Panc1 (cell line): ENCODE measurements around the gene NANOS2. TPM values are rescaled to one million over a fixed set of nuclear protein-coding genes. Genes with fewer than 3 reads are reported as not detected.

Experiments
- ATAC-seq: fragments of 200-7000 bp; cut with Tn5 transposase; 2 replicates; pipeline ENCODE4 v1.9.1; 2020; ENCODE audit warnings: mild to moderate bottlenecking, moderate library complexity
- BruUV-seq: library from RNA; stranded (reverse); fragments of 400-500 nt; replicated peaks from 2 replicates; lab custom pipeline; 2021; lab: Mats Ljungman, UMichigan
- CTCF ChIA-PET: fragments of 300-600 bp; sonication (Branson Sonifier 250); formaldehyde crosslinking; loops from one replicate; lab custom pipeline; 2022; ENCODE audit warnings: antibody characterized with exemption; lab: Charles Lee
- POLR2A ChIA-PET: fragments of 300-600 bp; sonication (Branson Sonifier 250); formaldehyde crosslinking; loops from one replicate; lab custom pipeline; 2022; ENCODE audit warnings: antibody characterized with exemption; lab: Charles Lee
- DNase-seq: peaks from one replicate; pipeline ENCODE4 v3.0.0-alpha.2; 2010; ENCODE audit warnings: low read depth, low spot score
- H3K27ac ChIP-seq: 2 replicates; pipeline ENCODE4 v1.5.1; 2011; ENCODE audit warnings: mild to moderate bottlenecking, low read length, inconsistent platforms
- H3K27me3 ChIP-seq: fragments of 200-500 bp; sonication (Bioruptor generic); 2 replicates; pipeline ENCODE4 v1.6.0; 2014; ENCODE audit warnings: low read length, inconsistent platforms; ENCODE audit not compliant: control insufficient read depth, insufficient read depth
- H3K36me3 ChIP-seq: fragments of 200-500 bp; sonication (Bioruptor generic); 2 replicates; pipeline ENCODE4 v1.5.1; 2014; ENCODE audit warnings: inconsistent platforms, mild to moderate bottlenecking, low read length, moderate library complexity; ENCODE audit not compliant: control insufficient read depth, insufficient read depth
- H3K4me1 ChIP-seq: 2 replicates; pipeline ENCODE4 v1.5.1; 2011; ENCODE audit warnings: inconsistent platforms, mild to moderate bottlenecking, low read length, moderate library complexity; ENCODE audit not compliant: control insufficient read depth, insufficient read depth
- H3K4me3 ChIP-seq, 2 experiments: 2 replicates each; pipeline ENCODE4 v1.5.1; 2011 to 2012; ENCODE audit warnings: low read depth in 2 of 2, low read length in 2 of 2, mild to moderate bottlenecking in 2 of 2, inconsistent platforms in 1 of 2, moderate library complexity in 1 of 2
- H3K9me3 ChIP-seq: fragments of 200-500 bp; sonication (Bioruptor generic); 2 replicates; pipeline ENCODE4 v1.5.1; 2014; ENCODE audit warnings: low read depth, mild to moderate bottlenecking, inconsistent platforms, low read length, moderate library complexity; ENCODE audit not compliant: control insufficient read depth, insufficient read depth
- CTCF ChIP-seq: fragments of 450-650 bp; IDR thresholded peaks from 2 replicates; pipeline ENCODE4 v1.5.1; 2017; ENCODE audit warnings: mild to moderate bottlenecking
- POLR2AphosphoS5 ChIP-seq: IDR thresholded peaks from 2 replicates; pipeline ENCODE4 v1.6.1; 2012; ENCODE audit warnings: mild to moderate bottlenecking, low read depth, low read length, moderate library complexity
- SIN3A ChIP-seq: IDR thresholded peaks from 2 replicates; pipeline ENCODE4 v1.6.1; 2012; ENCODE audit warnings: low read depth, mild to moderate bottlenecking, low read length, moderate library complexity, borderline replicate concordance; ENCODE audit not compliant: insufficient read depth
- TCF7L2 ChIP-seq: IDR thresholded peaks from 2 replicates; pipeline ENCODE4 v1.6.1; 2011; ENCODE audit warnings: mild to moderate bottlenecking, low read depth, low read length, inconsistent platforms
- in situ Hi-C: cut with HindIII; loops from 2 replicates; pipeline ENCODE4 v1.10.0; 2016; ENCODE audit warnings: low sequenced_read_pairs, low pct_unique_long_range_greater_than_20kb
- intact Hi-C: fragments of 100-400 bp; cut with micrococcal nuclease; formaldehyde crosslinking; loops from one replicate; pipeline ENCODE4 v1.10.0; 2022; ENCODE audit not compliant: unreplicated experiment
- total RNA-seq: library from RNA; stranded (reverse); gene quantifications from one replicate; pipeline ENCODE4 v1.2.1, GENCODE V29; 2021; ENCODE audit not compliant: unreplicated experiment
- TF ChIP-seq, protein P1 (sequence below), 2 experiments: IDR thresholded peaks; 2 replicates each; pipeline ENCODE4 v1.6.1; 2011 to 2012; ENCODE audit warnings: low read depth in 2 of 2, control low read depth in 1 of 2, low read length in 1 of 2, mild to moderate bottlenecking in 1 of 2, moderate library complexity in 1 of 2; ENCODE audit not compliant: insufficient read depth in 1 of 2

The NANOS2 gene
- total RNA-seq, 1 experiment from 2014 or later: not detected

DNA sequence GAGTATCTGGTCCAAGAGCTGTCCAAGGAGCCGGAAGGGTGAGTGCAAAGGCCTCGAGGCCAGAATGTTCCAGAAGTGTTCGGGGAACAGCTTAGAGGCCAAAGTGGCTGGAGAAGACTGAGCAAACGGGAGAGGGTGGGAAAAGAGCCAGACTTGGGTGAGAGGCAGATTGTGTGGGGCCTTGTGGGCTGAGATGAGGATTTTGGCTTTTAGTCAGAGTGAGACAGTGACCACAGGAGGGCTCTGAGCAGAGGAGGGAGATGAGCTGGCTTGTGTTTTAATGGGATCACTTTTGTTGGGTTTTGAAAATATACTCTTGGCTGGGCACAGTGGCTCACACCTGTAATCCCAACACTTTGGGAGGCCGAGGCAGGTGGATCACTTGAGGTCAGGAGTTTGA, 5.6 kb downstream of the NANOS2 start:
- in situ Hi-C loops: no loop called here
- no peak for ATAC-seq
- no peak overlapping the region for H3K27ac ChIP-seq

GRCh38 chr19:45906221-45906620, 8.4 kb downstream of the NANOS2 start:
- Histone ChIP-seq H3K4me3 (no peak overlapping the region), H3K27ac (no peak overlapping the region), H3K4me1 (no peaks in the 10 kb centered on the region), H3K27me3 (no peaks in the 10 kb centered on the region), H3K9me3 (no peaks in the 10 kb centered on the region), H3K36me3 (peaks cover 2% of the 10 kb centered on the region; the same call in 1 of the 2 replicates)
- intact Hi-C loops: no loop called here
- TF ChIP-seq, protein P1, sequence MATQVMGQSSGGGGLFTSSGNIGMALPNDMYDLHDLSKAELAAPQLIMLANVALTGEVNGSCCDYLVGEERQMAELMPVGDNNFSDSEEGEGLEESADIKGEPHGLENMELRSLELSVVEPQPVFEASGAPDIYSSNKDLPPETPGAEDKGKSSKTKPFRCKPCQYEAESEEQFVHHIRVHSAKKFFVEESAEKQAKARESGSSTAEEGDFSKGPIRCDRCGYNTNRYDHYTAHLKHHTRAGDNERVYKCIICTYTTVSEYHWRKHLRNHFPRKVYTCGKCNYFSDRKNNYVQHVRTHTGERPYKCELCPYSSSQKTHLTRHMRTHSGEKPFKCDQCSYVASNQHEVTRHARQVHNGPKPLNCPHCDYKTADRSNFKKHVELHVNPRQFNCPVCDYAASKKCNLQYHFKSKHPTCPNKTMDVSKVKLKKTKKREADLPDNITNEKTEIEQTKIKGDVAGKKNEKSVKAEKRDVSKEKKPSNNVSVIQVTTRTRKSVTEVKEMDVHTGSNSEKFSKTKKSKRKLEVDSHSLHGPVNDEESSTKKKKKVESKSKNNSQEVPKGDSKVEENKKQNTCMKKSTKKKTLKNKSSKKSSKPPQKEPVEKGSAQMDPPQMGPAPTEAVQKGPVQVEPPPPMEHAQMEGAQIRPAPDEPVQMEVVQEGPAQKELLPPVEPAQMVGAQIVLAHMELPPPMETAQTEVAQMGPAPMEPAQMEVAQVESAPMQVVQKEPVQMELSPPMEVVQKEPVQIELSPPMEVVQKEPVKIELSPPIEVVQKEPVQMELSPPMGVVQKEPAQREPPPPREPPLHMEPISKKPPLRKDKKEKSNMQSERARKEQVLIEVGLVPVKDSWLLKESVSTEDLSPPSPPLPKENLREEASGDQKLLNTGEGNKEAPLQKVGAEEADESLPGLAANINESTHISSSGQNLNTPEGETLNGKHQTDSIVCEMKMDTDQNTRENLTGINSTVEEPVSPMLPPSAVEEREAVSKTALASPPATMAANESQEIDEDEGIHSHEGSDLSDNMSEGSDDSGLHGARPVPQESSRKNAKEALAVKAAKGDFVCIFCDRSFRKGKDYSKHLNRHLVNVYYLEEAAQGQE (IDR thresholded peaks at IDR 0.05; ENCODE audit: insufficient read depth in 1 of 2, low read depth in 2 of 2, low read length in 1 of 2): no peak
- TF ChIP-seq CTCF (no peak), SIN3A (no peak), POLR2AphosphoS5 (no peak), TCF7L2 (no peak)
- in situ Hi-C loops: no loop called here
- POLR2A ChIA-PET: no interaction called here
- CTCF ChIA-PET: no interaction called here
- ATAC-seq (no peak), DNase-seq (no peak)
- BruUV-seq: no TSS peak

More for the DNA sequence above, 5.6 kb downstream of the NANOS2 start:
- Histone ChIP-seq H3K9me3 (no peaks in the 10 kb centered on the region), H3K27me3 (no peaks in the 10 kb centered on the region), H3K4me1 (no peaks in the 10 kb centered on the region), H3K36me3 (no peaks in the 10 kb centered on the region), H3K4me3 (no peak overlapping the region)
- BruUV-seq: no TSS peak
- DNase-seq: no peak
- TF ChIP-seq, protein P1 (IDR thresholded peaks at IDR 0.05; ENCODE audit: insufficient read depth in 1 of 2, low read depth in 2 of 2, low read length in 1 of 2): no peak
- TF ChIP-seq TCF7L2 (no peak), SIN3A (no peak), CTCF (no peak), POLR2AphosphoS5 (no peak)
- CTCF ChIA-PET: no interaction called here
- POLR2A ChIA-PET: interaction anchor here (0.5 kb wide), 1 partner anchor 328 kb away, joined by 3 read pairs; no protein-coding TSS in a partner anchor
- intact Hi-C loops: no loop called here
